Right hindlimb (tissue), 1 donor: ENCODE measurements around the gene STX18.

Source experiments
- DNase-seq: peaks from one replicate; pipeline ENCODE4 v3.0.0-alpha.2; 2018

The STX18 gene

GRCh38 chr4:4395849-4396627 is 145.8 kb downstream of the STX18 start:
- no peak for DNase-seq

- no peak for DNase-seq
These were observed 146.5 kb downstream of the STX18 start for GRCh38 chr4:4395371-4395770.

- no peak for DNase-seq
These were observed 147.2 kb downstream of the STX18 start for GRCh38 chr4:4394644-4395043.

GRCh38 chr4:4392501-4393183 is 149.2 kb downstream of the STX18 start:
- no peak for DNase-seq

GRCh38 chr4:4391866-4392265 is 150.0 kb downstream of the STX18 start:
- no peak for DNase-seq

GRCh38 chr4:4390515-4391240 is 151.2 kb downstream of the STX18 start:
- DNase-seq, result no peak

- DNase-seq, result no peak
These were observed 151.8 kb downstream of the STX18 start for GRCh38 chr4:4390046-4390445.

GRCh38 chr4:4388836-4389575 is 152.8 kb downstream of the STX18 start:
- DNase-seq, result no peak

- DNase-seq, result no peak
These were observed 153.5 kb downstream of the STX18 start for GRCh38 chr4:4388311-4388790.

GRCh38 chr4:4387531-4388310 is 154.1 kb downstream of the STX18 start:
- DNase-seq, result no peak

GRCh38 chr4:4386736-4387392 is 155.0 kb downstream of the STX18 start, which contains the start of gene NSG1:
Gene NSG1 (plus strand): TSS chr4:4387102. CDS start chr4:4387630, 528 bp downstream.
- DNase-seq, result peak; percentile 49

GRCh38 chr4:4386296-4386735 is 155.5 kb downstream of the STX18 start:
- DNase-seq, result no peak

GRCh38 chr4:4385729-4386295 is 156.0 kb downstream of the STX18 start:
- DNase-seq, result no peak

GRCh38 chr4:4384837-4385236 is 157.0 kb downstream of the STX18 start:
- DNase-seq, result no peak

- DNase-seq, result no peak
These were observed 158.8 kb downstream of the STX18 start for GRCh38 chr4:4383085-4383484.

GRCh38 chr4:4379540-4380087 is 162.2 kb downstream of the STX18 start:
- DNase-seq, result no peak

GRCh38 chr4:4377732-4378460 is 164.0 kb downstream of the STX18 start:
- peak; percentile 74 for DNase-seq

GRCh38 chr4:4377191-4377590 is 164.7 kb downstream of the STX18 start:
- DNase-seq, result no peak

GRCh38 chr4:4376074-4376473 is 165.8 kb downstream of the STX18 start:
- no peak for DNase-seq
